ENCODE measurements around the gene GALR2.
"Not testable (repeated sequence)": the region's sequence is repeated elsewhere in the genome, so short reads cannot be mapped to it uniquely, and the experiment has no call there.

Gene GALR2

GRCh38 chr17:76078370-76078769 is 3.8 kb downstream of the GALR2 start:
- DNase-seq: peak; percentile 24
- in situ Hi-C loops (cut with MboI; ENCODE audit: low pct_unique_long_range_greater_than_20kb, low sequenced_read_pairs): not testable (repeated sequence)

GRCh38 chr17:76078860-76079534 is 4.4 kb downstream of the GALR2 start, which contains the start of gene ZACN:
TSS of gene ZACN (plus strand) at chr17:76079182. CDS start at chr17:76079265, 83 bp downstream.
- DNase-seq: no peak
- in situ Hi-C loops (cut with MboI; ENCODE audit: low pct_unique_long_range_greater_than_20kb, low sequenced_read_pairs): no loop called here

GRCh38 chr17:76079535-76079955 is 5.0 kb downstream of the GALR2 start:
- in situ Hi-C loops (cut with MboI; ENCODE audit: low pct_unique_long_range_greater_than_20kb, low sequenced_read_pairs): no loop called here
- no peak for DNase-seq

GRCh38 chr17:76079956-76080767 is 5.6 kb downstream of the GALR2 start:
- in situ Hi-C loops (cut with MboI; ENCODE audit: low pct_unique_long_range_greater_than_20kb, low sequenced_read_pairs): no loop called here
- peak; percentile 32 for DNase-seq

GRCh38 chr17:76080768-76081287 is 6.2 kb downstream of the GALR2 start:
- in situ Hi-C loops (cut with MboI; ENCODE audit: low pct_unique_long_range_greater_than_20kb, low sequenced_read_pairs): no loop called here
- DNase-seq: no peak

- DNase-seq: no peak
Observed at GRCh38 chr17:76081295-76082210, 7.0 kb downstream of the GALR2 start.

GRCh38 chr17:76082326-76083251 is 8.0 kb downstream of the GALR2 start:
- no peak for DNase-seq
- in situ Hi-C loops (cut with MboI; ENCODE audit: low pct_unique_long_range_greater_than_20kb, low sequenced_read_pairs): no loop called here

More at GRCh38 chr17:76081295-76082210, 7.0 kb downstream of the GALR2 start:
- in situ Hi-C loops (cut with MboI; ENCODE audit: low pct_unique_long_range_greater_than_20kb, low sequenced_read_pairs): no loop called here

GRCh38 chr17:76083536-76084182 is 9.1 kb downstream of the GALR2 start:
- no peak for DNase-seq
- in situ Hi-C loops (cut with MboI; ENCODE audit: low pct_unique_long_range_greater_than_20kb, low sequenced_read_pairs): no loop called here

GRCh38 chr17:76085066-76085730 is 10.6 kb downstream of the GALR2 start:
- no peak for DNase-seq
- in situ Hi-C loops (cut with MboI; ENCODE audit: low pct_unique_long_range_greater_than_20kb, low sequenced_read_pairs): no loop called here

GRCh38 chr17:76085731-76086366 is 11.3 kb downstream of the GALR2 start:
- DNase-seq: no peak
- in situ Hi-C loops (cut with MboI; ENCODE audit: low pct_unique_long_range_greater_than_20kb, low sequenced_read_pairs): no loop called here

GRCh38 chr17:76086384-76086783 is 11.8 kb downstream of the GALR2 start:
- in situ Hi-C loops (cut with MboI; ENCODE audit: low pct_unique_long_range_greater_than_20kb, low sequenced_read_pairs): no loop called here
- DNase-seq: no peak

- in situ Hi-C loops (cut with MboI; ENCODE audit: low pct_unique_long_range_greater_than_20kb, low sequenced_read_pairs): no loop called here
- DNase-seq: no peak
Observed at GRCh38 chr17:76087531-76087930, 12.9 kb downstream of the GALR2 start.

- no peak for DNase-seq
- in situ Hi-C loops (cut with MboI; ENCODE audit: low pct_unique_long_range_greater_than_20kb, low sequenced_read_pairs): no loop called here
Observed at GRCh38 chr17:76088041-76088867, 13.7 kb downstream of the GALR2 start.

GRCh38 chr17:76088868-76089576 is 14.4 kb downstream of the GALR2 start:
- DNase-seq: no peak
- in situ Hi-C loops (cut with MboI; ENCODE audit: low pct_unique_long_range_greater_than_20kb, low sequenced_read_pairs): no loop called here

GRCh38 chr17:76089680-76090516 is 15.3 kb downstream of the GALR2 start:
- DNase-seq: no peak
- in situ Hi-C loops (cut with MboI; ENCODE audit: low pct_unique_long_range_greater_than_20kb, low sequenced_read_pairs): no loop called here
